NCI-H2107 treated with DMSO at 0.1 percent for 48 hours (cell line): Measurements from ENCODE around the gene ZNF324.
A peak's percentile ranks its signal among the peaks of the same experiment; 100 is the strongest.
"Not testable (repeated sequence)": the region's sequence is repeated elsewhere in the genome, so short reads cannot be mapped to it uniquely, and the experiment has no call there.

Experiments used
- DNase-seq: peaks from one replicate; lab custom pipeline; 2025; ENCODE audit not compliant: unreplicated experiment; lab: John Stamatoyannopoulos, UW

ZNF324 gene

DNA sequence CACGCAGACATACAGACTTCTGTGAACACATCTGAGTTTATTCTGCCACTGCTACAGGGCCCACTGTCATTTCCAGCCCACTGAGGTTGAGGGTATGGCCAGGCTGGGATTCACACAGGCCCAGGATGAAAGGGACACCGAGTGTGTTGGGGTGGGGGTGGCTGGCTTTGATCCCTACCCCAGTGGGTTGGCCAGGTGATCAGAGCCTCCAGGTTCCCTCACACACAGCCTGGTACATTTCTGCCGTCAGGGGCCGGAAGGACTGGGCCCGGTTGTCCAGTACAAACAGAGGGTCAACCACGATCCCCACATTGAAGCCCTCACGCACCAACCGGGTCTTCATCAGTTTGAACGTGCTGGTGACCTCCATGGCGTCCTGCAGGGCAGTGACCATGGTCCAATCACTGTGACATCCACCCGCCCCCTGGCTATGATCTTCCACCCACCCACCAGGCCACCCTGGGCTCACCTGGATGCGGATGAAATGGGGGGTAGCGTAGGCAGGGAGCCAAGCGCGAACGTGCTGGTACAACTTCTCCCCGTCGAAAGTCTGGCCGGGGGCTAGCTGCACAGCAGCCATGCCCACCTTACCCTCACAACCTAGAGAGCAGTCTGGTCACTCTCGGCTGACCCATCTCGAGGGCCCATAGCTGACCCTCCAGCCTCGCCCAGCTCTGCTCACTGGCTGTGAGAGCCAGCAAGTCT is 31.6 kb downstream of the ZNF324 start:
- DNase-seq, result no peak

DNA sequence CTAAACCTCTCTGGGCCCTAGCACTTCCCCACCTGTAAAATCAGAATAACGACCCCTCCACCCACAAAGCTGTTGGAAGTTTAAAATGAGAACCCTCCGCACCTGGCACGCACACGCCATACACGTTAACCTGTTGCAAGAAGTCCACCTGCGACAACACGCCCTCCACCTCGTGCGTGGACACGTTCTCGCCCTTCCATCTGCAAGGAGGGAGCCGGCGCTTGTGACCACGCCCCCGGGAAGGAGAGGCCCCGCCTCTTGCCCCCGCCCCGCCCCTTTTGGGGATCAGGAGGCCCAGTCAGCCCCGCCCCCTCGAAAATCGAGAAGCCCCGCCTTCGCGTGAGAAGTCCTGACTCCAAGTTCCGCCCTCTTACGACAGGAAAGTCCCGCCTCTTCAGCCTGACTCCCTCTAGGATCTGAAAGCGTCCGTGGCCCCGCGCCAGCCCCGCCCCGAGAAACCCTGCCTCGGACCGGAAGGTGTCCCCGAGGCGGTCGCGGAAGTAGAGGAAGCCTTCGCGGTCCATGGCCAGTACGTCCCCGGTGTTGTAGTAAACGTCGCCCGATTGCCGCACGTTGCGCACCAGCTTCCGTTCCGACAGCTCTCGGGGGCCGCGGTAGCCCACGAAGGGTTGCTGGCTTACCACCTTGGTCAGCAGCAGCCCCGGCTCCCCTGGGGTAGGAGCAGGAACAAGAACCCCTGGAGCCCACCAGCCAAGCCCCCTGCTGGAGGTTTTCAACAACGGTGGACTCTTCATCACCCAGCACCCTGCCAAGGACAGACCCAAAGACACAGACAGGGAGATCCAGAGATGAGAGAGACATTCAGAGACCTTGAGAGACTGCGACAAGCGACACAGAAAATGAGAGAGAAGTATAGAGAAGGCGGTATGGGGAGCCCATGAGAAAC is 32.4 kb downstream of the ZNF324 start:
- DNase-seq, result peak; percentile 92

DNA sequence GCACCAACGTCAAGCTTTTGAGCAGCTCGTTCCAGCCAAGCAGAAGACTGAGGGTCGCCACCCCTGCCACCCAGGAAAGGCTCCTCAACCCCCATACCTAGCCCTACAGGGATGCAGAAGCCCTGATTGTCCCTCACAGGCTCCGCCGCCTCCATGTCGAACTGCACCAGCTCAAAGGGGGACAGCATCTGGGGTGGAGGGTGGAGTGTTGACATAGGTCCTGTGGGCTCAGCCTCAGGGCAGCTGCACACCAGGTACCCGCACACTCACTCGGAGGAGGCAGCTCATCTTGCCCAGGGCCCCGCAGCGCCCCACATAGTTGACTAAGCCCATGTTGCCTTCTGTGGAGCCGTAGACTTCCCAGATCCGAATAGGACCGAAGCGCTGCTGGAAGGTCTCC is 33.4 kb downstream of the ZNF324 start:
- no peak for DNase-seq

DNA sequence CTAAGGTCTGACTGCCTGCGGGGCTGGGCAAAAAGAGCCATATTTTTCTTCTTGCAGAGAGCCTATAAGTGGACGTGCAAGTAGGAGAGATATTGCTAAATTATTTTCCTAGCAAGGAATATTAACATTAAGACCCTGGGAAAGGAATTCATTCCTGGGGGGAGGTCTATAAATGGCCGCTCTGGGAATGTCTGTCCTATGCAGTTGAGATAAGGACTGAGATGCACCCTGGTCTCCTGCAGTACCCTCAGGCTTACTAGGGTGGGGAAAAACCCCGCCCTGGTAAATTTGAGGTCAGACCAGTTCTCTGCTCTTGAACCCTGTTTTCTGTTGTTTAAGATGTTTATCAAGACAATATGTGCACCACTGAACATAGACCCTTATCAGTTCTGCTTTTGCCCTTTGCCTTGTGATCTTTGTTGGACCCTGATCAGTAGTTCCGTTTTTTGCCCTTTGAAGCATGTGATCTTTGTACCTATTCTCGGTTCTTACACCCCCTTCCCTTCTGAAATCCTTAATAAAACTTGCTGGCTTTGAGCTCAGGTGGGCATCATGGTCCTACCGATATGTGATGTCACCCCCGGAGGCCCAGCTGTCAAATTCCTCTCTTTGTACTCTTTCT is 40.8 kb downstream of the ZNF324 start:
- DNase-seq, result not testable (repeated sequence)

DNA sequence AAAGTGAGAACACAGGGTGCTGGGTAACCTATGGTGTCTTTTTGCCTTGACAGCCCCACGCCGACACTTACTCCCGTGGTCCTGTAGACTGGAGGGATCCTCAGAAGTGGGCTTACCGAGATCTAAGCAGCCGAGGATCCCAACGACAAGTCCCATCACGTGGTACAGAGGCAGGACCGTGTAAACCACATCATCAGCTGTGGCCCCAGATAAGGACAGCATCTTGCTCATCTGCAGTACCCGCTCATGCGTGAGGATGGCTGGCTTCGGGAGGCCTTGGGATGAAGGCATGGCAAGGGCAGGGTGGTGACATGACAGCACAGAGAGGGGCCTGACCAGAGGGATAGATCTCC is 42.8 kb downstream of the ZNF324 start:
- DNase-seq, result no peak

DNA sequence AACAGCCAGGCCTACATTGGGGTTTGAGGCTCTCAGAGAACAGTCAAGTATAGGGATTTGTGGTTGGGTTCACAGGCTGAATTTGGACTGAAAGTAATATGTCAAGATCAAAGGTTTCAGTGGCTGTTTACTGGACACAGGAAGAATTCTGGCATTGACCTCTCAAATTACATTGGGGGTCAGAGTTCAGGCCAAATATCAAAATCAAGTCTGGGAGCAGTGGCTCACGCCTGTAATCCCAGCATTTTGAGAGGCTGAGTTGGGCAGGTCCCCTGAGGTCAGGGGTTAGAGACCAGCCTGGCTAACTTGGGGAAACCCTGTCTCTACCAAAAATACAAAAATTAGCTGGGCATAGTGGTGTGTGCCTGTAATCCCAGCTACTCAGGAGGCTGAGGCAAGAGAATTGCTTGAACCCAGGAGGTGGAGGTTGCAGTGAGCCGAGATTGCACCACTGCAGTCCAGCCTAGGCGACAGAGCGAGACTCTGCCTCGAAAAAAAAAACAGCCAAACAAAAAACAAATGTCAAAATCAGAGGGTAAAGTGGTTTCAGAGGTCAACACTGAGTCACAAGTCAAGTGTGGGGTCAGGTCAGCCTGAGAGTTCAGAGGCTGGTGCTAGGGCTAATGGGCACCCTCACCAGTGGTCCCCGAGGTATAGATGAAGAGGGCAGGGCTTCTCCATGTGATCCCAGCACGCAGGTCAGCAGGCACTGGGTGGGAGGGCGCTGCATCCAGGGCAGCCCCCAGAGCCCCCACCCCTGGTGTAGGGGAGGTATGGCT is 43.4 kb downstream of the ZNF324 start:
- no peak for DNase-seq

DNA sequence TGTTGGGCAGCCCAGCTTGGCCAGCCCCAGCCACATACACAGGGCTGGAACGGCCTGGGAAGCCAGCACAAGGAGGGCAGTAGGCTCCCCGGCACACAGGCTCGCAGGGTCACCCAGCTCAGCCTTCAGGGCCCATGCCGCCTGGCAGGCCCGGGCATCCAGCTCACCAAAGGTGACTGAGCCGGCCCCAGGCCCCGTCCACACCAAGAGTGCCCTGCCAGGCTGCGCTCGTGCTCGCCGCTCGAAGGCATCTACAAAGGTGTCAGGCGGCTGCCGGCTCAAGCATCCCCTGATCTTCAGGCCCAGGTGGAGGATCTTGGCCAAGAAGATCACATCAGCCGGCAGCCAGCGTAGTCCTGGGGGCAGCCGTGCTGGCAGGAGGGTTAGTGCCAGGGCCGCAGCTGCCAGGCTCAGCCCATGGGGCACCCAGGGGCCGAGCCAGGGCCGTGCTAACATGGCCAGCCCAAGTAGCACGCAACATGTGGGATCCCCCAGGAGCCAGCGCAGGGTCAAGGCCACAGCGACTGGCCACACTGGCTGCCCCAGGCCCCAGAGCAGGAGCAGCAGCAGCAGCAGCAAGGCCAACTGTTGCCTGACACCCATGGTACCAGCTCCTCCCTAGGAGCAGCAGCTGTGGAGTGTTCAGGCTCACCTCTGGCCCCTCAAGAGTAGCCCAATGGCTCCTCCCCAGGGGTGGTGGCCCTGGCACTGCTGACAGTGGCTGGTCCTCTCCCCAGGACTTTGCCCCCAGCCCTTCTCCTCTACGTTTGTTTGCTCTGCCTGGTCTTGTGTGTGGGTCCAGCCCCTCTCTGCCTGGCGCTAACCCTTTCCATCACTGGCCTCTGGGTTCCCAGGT is 44.7 kb downstream of the ZNF324 start, which contains the start of gene SLC27A5:
SLC27A5 (minus strand) TSS at position 640 of the 856 bp plus-strand sequence; CDS start at position 603, 37 bp downstream.
- DNase-seq, result no peak

DNA sequence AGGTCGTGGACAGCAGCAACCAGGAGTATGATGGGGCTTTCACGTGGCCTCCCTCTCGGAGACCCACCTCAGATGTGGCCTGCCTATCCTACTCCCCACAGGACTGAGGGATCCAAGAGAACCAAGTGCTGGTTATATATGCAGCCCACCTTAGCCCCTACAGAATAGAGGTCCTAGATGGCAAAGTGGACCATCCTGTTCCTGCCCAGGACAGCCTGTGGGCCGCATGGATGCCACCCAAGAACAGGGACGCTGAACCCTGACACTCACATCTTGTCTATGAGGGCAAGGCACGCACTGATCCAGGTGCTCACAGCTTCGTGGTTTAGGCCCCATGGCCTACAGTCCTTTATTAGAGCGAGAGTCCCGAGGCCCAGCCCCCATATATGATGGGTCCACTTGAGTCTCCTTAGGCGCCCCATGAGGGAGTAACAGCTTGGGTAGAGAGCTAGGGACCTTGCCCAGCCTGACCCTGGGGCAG is 46.4 kb downstream of the ZNF324 start:
- DNase-seq, result no peak

DNA sequence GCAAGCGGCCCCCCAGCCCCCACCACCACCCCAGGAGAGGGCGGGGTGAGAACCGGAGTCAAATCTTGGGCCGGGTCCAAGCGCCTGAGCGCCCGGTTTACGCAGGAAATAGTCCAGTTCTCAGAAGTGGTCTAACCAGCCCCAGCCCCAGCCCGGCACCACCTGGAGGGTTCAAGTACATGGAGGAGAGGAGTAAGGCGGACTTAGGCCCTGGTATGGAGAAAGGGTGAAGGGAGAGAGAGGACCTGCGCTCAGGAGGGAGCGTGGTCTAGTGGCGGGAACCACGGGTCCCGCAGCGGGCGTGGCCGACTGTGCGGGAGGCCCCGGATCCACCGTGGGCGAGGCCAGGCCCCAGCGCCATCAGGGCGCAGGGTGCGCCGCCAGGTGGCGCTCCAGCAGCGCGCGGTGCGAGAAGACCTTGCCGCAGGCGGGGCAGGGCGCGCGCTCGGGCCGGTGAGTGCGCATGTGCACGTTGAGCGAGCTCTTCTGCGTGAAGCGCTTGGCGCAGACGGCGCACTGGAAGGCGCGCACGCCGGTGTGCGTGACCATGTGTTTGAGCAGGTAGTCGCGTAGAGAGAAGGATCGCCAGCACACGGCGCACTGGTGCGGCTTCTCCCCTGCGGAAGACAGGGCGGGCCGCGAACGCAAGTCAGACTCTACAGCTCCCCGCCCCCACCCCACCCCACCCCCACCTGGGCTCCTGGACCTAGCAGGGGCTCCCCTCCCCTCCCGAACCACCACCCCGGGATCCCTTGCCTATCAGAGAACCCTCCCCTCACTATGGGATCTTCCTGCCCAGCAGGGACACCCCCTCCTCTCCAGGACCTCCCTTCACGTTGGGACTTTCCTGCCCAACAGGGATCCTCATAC is 47.0 kb downstream of the ZNF324 start:
- peak; percentile 12 for DNase-seq

DNA sequence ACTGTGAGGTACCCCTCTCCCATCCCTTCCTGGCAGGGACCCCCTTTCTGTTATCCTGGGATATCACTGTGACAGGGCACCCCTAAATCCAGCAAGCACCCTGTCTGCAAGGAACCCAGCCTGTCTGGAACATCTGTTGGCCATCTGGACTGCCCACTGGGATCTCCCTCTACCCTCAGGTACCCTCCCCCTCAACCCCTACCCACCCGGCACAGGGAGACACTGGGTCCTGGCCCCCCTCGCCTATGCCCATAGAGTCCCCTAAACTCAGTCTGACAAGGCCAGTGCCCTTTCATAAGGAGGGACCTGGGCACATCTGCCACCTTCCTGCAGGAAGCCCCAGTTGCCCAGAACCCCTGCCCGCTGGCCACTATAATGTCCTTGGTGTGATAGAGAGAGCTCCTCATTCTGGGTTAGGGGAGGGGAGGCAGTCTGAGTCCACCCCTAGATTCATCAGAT is 47.7 kb downstream of the ZNF324 start:
- no peak for DNase-seq

DNA sequence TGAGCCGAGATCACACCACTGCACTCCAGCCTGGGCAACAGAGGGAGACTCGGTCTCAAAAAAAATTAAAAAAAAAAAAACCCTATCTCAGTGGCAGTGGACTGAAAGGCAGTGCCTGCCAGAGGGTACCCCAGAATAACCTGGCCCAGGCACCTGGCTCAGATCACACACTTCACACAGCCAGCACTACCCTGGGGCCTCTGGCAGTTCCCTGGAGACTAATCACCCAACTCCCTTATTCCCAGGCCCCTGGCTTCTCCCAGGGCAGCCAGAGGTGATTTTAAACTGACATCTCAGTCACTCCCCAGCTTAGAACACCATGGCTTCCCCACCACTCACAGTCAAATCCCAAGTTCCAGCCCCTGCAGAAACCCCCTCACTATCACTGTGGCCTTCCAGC is 48.4 kb downstream of the ZNF324 start:
- DNase-seq, result no peak

DNA sequence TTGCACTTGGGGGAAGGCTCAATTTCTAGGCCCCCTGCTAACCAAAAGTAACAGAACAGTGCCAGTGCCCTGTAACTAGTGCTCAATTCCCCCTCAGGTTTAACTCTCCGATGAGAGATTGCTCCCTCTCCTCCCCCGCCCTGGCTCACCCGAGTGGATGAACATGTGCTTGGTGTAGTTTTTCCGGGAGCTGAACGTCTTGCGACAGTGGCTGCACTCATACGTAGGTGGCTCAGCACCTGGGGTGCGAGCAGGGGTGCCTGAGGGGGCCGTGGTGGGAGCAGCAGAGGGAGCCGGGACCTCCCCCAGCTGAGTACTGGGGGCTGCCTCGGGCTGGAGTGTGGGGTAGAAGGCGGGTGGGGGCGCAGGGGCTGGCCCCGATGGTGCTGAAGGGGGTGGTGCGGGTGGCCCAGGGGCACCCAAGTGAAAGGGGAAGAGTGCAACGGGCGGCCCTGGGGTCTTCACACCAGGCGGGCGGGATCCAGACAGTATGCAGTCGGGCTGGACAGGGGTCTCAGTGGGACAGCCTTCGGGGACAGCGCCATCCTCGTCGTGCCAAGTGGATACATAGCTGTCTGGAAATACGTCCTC is 49.5 kb downstream of the ZNF324 start:
- DNase-seq, result no peak

DNA sequence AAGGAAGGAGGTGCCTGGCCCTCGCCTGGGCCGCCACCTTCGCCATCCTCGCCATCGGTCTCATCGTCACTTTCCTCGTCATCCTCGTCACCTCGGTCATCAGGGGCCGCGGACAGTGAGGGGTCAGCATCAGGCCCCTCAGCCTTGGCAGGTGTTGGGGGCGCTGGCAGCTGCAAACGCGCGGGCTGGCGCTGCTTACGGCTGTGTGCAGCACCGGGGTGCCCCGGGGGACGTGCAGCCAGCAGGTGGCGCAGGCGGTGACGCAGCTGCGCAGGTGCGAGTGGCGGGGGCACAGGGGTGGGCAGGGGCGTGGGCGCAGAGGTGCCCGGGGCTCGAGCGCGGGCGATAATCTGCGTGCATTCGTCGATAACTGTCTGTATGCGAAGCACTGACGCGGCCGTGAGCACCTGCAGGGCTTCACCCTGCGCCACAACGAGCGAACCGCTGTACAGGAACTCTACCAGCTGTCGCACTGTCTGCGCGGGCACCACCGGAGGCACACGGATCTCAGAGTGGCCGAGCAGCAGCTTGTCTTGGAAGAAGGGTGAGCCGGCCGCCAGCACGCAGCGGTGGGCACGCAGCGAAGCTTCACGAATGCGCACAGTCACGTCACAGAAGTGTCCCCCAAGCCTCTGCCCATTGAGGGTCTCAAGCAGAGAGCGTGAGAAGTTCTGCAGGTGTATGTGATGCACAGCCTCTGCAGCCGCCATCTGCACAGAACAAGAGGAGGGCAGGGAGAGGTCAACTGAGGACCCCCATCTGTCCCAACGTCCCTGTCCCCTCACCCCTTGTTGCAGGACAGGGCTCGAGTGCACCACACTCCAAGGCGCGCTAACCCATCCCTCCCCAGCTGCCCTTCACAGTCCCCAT is 50.3 kb downstream of the ZNF324 start:
- DNase-seq, result no peak

DNA sequence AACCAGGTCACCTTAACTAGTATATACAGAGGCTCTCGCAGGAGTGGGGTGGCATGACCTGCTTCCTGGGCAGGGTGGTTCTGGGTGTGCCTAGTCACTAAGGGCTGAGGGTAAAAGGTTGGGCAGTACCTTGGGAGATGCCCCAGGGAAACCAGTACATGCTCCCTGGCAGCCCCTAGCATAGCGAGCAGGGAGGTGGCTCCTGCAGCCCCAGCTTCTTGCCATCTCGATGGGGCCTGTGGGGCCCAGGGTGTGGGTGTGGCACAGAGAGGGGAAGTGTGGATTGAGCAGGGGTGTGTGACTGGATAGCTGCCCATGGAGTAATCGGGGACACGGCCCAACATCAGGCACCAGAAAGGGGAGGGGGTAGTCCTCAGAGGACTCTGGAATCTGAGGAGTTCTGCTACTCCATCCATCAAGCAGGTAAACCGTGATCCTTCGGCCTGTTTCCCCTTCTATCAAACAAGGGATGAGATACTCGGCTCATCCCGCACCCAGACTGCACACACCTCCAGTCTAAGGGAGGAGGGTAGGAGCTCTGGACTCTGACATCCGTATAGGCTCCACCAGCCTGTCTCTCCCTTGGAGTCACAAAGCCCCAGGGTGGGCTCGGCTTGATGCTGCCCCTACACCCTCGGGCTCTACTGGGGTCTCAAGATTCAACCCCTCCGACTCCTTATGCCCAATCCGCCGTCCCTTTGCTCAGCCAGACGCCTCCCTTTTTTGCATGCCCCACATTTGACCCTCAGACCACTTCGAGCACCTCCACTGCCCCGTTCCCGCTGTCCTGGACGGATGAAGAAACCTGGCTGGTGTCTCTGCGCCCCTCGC is 51.6 kb downstream of the ZNF324 start:
- DNase-seq, result no peak

DNA sequence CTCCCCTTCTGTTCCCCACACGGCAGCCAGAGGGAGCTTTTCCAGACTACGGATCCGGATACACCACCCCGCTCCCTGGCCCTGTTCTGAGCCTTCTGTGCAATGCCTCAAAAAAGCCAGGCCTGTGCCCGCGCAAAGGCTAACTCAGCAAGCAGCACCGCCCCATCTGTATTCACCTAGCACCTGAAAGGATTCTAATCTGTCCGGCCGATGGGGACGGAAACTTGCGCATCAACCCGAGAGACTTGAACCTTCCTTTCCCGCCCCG is 52.1 kb downstream of the ZNF324 start:
- DNase-seq, result peak; percentile 33

DNA sequence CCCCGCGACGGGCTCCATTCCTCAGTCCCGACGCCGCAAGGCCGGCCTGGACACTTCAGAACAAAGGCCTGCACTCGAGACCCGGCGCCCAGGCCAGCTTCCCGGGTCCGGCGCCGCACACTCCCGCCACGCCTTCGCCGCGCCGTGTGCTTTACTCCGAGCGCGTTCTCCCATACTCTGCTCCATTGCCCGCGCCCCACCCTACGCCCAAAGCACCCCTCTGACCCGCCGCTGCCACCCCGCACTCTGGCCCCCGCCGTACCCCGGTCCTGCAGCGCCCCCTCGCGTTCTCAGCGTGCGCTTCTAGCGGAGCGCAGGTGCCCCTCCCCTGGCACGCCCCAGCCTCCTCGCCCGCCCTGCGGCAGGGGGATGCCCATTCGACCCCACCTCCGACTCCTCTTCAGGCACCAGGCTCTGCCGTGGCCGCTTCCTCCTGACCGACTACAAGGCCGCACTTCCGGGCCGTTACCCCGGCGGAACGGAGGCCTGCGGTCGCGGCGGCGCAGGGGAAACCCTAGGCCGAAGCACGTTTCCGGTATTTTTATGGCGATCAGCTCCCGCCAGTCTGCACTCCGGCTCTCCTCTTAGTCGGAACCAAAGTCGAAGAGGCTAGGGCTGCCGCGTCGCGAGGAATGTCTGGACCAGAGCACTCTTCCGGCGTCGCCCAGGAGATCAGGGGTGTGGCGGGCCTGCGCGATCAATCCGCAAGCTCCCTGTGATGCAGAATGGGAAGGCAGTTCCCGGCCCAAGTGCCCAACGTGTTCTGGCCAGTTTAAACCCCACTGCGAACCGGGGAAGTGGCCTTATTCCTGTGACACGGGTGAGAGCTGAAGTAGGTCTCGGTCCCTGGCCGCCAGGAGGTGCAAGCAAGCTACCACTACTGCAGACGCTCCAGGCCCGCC is 52.7 kb downstream of the ZNF324 start, which contains the start of gene ZBTB45:
ZBTB45 (minus strand) TSS at position 456 of the 902 bp plus-strand sequence. CDS start 2,137 bp downstream, outside the sequence.
- DNase-seq, result peak; percentile 94
